Fibroblast of pulmonary artery (primary cell): ENCODE measurements around the gene MRPL50.

ENCODE experiments used
- DNase-seq: peaks from one replicate; pipeline ENCODE4 v3.0.0-alpha.2; 2010; ENCODE audit warnings: low read depth
- H3K4me3 ChIP-seq: replicated peaks from 2 replicates; pipeline ENCODE4 v1.5.1; 2011; ENCODE audit warnings: low read depth, mild to moderate bottlenecking, control low read depth, low read length, moderate library complexity
- CTCF ChIP-seq: IDR thresholded peaks from 2 replicates; pipeline ENCODE4 v1.5.1; 2011; ENCODE audit warnings: mild to moderate bottlenecking, control low read depth, low read length, inconsistent platforms; ENCODE audit errors: missing control alignments

MRPL50 gene

GRCh38 chr9:101440714-101441230, 42.4 kb upstream of the MRPL50 start:
- no peak for TF ChIP-seq CTCF
- no peak for DNase-seq
- no peak overlapping the region for H3K4me3 ChIP-seq

GRCh38 chr9:101438523-101438922, 40.1 kb upstream of the MRPL50 start:
- DNase-seq = no peak
- H3K4me3 ChIP-seq = no peak overlapping the region
- no peak for TF ChIP-seq CTCF

GRCh38 chr9:101437806-101438232, 39.4 kb upstream of the MRPL50 start:
- no peak overlapping the region for H3K4me3 ChIP-seq
- no peak for TF ChIP-seq CTCF
- DNase-seq = no peak

- no peak for DNase-seq
- no peak within 1 kb of the TSS for H3K4me3 ChIP-seq
- no peak for TF ChIP-seq CTCF
These were observed 37.2 kb upstream of the MRPL50 start, which contains the start of gene ALDOB for GRCh38 chr9:101435601-101436079. Gene ALDOB, minus strand, starts transcription at chr9:101435774. Its CDS starts 4,887 bp downstream, at chr9:101430887.

- TF ChIP-seq CTCF = no peak
- no peak overlapping the region for H3K4me3 ChIP-seq
- no peak for DNase-seq
These were observed 36.6 kb upstream of the MRPL50 start for GRCh38 chr9:101434998-101435397.

GRCh38 chr9:101433229-101433628, 34.8 kb upstream of the MRPL50 start:
- H3K4me3 ChIP-seq = no peak overlapping the region
- TF ChIP-seq CTCF = no peak
- DNase-seq = no peak

GRCh38 chr9:101432740-101433139, 34.3 kb upstream of the MRPL50 start:
- no peak for DNase-seq
- TF ChIP-seq CTCF = no peak
- H3K4me3 ChIP-seq = no peak overlapping the region
